Esophagus muscularis mucosa (tissue), 4 donors: ENCODE results near the gene SHH. TPM values are rescaled to one million over a fixed set of nuclear protein-coding genes. Genes with fewer than 3 reads are reported as not detected.

Source experiments
- DNase-seq: peaks from one replicate; pipeline ENCODE4 v3.0.0-alpha.2; 2017; ENCODE audit errors: extremely low spot score
- H3K27ac ChIP-seq, 4 donors: fragments of 200-600 bp; sonication (generic); replicated peaks in 1 of 4; 1 replicate in 3 of 4; 2 replicates in 1 of 4; pipeline ENCODE4 v1.5.1; 2016 to 2019; ENCODE audit warnings: mild to moderate bottlenecking in 1 of 4
- H3K27me3 ChIP-seq, 4 donors: fragments of 200-600 bp; sonication (generic); one replicate each; pipeline versions ENCODE4 v1.5.1 to v1.6.0; 2016 to 2019
- H3K36me3 ChIP-seq, 4 donors: fragments of 200-600 bp; sonication (generic); one replicate each; pipeline ENCODE4 v1.5.1; 2016 to 2019
- H3K4me1 ChIP-seq, 4 donors: fragments of 200-600 bp; sonication (generic); one replicate each; pipeline ENCODE4 v1.5.1; 2016 to 2019
- H3K4me3 ChIP-seq, 4 donors: fragments of 200-600 bp; sonication (generic); 1 replicate in 2 of 4; 2 replicates in 2 of 4; pipeline ENCODE4 v1.5.1; 2016 to 2019; ENCODE audit warnings: mild to moderate bottlenecking in 4 of 4, moderate library complexity in 1 of 4
- H3K9me3 ChIP-seq, 4 donors: fragments of 200-600 bp; sonication (generic); 1 replicate in 3 of 4; 2 replicates in 1 of 4; pipeline ENCODE4 v1.5.1; 2016 to 2019
- CTCF ChIP-seq, 3 experiments: fragments of 200-600 bp in 2 of 3; fragments of 450-650 bp in 1 of 3; sonication (generic) in 2 of 3; IDR thresholded peaks; one replicate each; pipeline ENCODE4 v1.5.1; 2017 to 2019; ENCODE audit warnings: antibody characterized with exemption in 3 of 3, mild to moderate bottlenecking in 2 of 3, moderate library complexity in 1 of 3
- EP300 ChIP-seq: sonication (generic); formaldehyde crosslinking; IDR thresholded peaks from one replicate; pipeline ENCODE4 v1.6.1; 2017; ENCODE audit warnings: antibody characterized with exemption
- POLR2A ChIP-seq: fragments of 450-650 bp; IDR thresholded peaks from one replicate; pipeline ENCODE4 v1.6.1; 2017; ENCODE audit warnings: antibody characterized with exemption, moderate library complexity, mild to moderate bottlenecking, low read depth
- POLR2AphosphoS5 ChIP-seq, 2 donors: sonication (generic); formaldehyde crosslinking; IDR thresholded peaks; one replicate each; pipeline ENCODE4 v1.6.1; 2017; ENCODE audit warnings: antibody characterized with exemption in 2 of 2
- WGBS: methylation state at CpG from one replicate; pipeline ENCODE4 v1.1.5; 2018; 5-methylcytosine and 5-hydroxymethylcytosine counted together
- intact Hi-C: fragments of 100-400 bp; cut with DNase I; formaldehyde crosslinking; loops from one replicate; pipeline ENCODE4 v1.15.1; 2023
- total RNA-seq, 4 donors: library from RNA; depleted of rRNA; stranded (reverse); fragments of >200 nt; gene quantifications; one replicate each; pipeline versions ENCODE4 v1.1.0 to v1.2.1, GENCODE V29; 2016

Gene SHH
- total RNA-seq, 4 donors from 2014 or later = not detected

DNA sequence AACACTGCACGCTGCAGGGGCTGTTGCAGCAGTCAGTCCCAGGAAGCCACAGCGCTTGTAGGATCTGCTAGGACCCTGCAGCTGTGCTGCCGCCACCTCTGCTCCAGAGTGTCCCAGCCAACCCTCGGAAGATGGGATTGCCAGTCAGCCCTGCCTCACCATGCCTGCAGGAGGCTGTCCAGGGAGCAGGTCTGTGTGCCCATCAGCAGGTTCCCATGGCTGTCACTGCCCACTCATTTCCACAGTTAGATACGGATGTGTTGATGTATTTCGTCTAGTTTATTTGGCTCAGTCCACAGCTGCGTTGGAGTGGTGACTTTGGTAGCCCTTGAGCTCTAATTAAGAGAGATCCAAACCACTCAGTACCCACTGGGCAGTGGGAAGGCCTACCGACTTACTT lies 35.7 kb downstream of the SHH start:
- Histone ChIP-seq H3K4me1 (no peaks in the 10 kb centered on the region), H3K27ac (no peak overlapping the region), H3K27me3 (no peaks in the 10 kb centered on the region), H3K36me3 (peaks cover 52 to 99% (median 84%) of the 10 kb centered on the region in 4 donors), H3K4me3 (no peak overlapping the region), H3K9me3 (no peaks in the 10 kb centered on the region)
- DNase-seq = no peak
- 88% methylated on average over 8 of the region's 8 CpGs for WGBS
- TF ChIP-seq CTCF (IDR thresholded peaks at IDR 0.05) = no peak
- no peak for TF ChIP-seq POLR2AphosphoS5 (IDR thresholded peaks at IDR 0.05)
- TF ChIP-seq POLR2A = no peak
- TF ChIP-seq EP300 = no peak
- intact Hi-C loops = no loop called here

- 88% methylated on average over 7 of the region's 7 CpGs for WGBS
- Histone ChIP-seq H3K27ac (no peak overlapping the region), H3K4me3 (no peak overlapping the region), H3K27me3 (no peaks in the 10 kb centered on the region), H3K36me3 (peaks cover 57 to 99% (median 75%) of the 10 kb centered on the region in 4 donors), H3K4me1 (no peaks in the 10 kb centered on the region), H3K9me3 (no peaks in the 10 kb centered on the region)
- no peak for DNase-seq
- intact Hi-C loops = no loop called here
- TF ChIP-seq POLR2A (no peak), CTCF (IDR thresholded peaks at IDR 0.05) (no peak), POLR2AphosphoS5 (IDR thresholded peaks at IDR 0.05) (no peak), EP300 (no peak)
Observed at GRCh38 chr7:155775691-155776090, 36.6 kb downstream of the SHH start.

DNA sequence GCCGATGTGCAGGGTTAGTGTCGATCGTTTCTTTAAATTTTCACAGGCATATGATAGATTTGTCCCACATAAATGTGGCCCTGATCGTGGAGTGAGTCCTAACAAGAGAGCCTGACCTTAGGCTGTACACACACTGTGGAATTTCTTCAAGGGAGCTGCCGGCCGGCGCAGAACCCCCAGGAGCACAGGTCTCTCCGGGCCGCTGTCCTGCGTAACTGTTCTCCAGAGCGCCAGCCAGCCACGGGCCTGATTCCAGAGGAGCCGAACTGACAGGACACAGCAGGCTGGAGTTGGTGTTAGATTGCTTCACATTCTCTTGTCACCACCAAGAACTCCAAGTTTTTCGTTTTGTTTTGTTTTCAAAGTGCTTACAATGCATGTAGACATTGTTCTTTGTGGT lies 37.3 kb downstream of the SHH start:
- H3K27ac ChIP-seq = no peak overlapping the region
- no peaks in the 10 kb centered on the region for H3K9me3 ChIP-seq
- H3K4me1 ChIP-seq = no peaks in the 10 kb centered on the region
- no peak for DNase-seq
- no peak for TF ChIP-seq POLR2A
- no peak for TF ChIP-seq EP300
- TF ChIP-seq POLR2AphosphoS5 (IDR thresholded peaks at IDR 0.05) = no peak
- no peak for TF ChIP-seq CTCF (IDR thresholded peaks at IDR 0.05)
- intact Hi-C loops = no loop called here
- H3K27me3 ChIP-seq = no peaks in the 10 kb centered on the region
- H3K4me3 ChIP-seq = no peak overlapping the region
- H3K36me3 ChIP-seq = peaks cover 60 to 99% (median 74%) of the 10 kb centered on the region in 4 donors
- WGBS = 93% methylated on average over 14 of the region's 14 CpGs

DNA sequence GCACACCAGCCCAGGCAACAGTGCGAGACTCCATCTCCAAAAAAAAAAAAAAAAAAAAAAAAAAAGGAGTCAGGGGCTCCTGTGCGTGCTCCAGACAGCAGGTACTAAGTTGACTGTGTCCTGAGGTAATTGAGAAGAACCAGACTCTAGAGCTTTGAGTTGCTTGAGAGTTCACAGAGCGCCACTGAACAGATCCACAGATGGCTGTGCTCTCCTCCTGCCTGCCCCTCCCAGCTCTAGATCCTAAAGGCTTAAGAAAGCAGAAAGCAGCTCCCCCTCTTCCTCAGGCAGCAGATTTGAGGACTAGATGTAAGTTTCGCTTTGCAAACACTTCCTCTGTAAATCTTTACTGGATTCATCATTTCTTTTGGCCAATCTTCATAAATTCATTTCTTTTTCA lies 38.7 kb downstream of the SHH start:
- Histone ChIP-seq H3K27me3 (no peaks in the 10 kb centered on the region), H3K36me3 (peaks cover 64 to 99% (median 78%) of the 10 kb centered on the region in 4 donors), H3K4me1 (peaks cover 0 to 4% (median 1%) of the 10 kb centered on the region in 4 donors), H3K27ac (no peak overlapping the region), H3K4me3 (no peak overlapping the region), H3K9me3 (no peaks in the 10 kb centered on the region)
- no peak for DNase-seq
- 87% methylated on average over 4 of the region's 4 CpGs for WGBS
- intact Hi-C loops = no loop called here
- no peak for TF ChIP-seq POLR2AphosphoS5 (IDR thresholded peaks at IDR 0.05)
- no peak for TF ChIP-seq CTCF (IDR thresholded peaks at IDR 0.05)

- intact Hi-C loops = no loop called here
- 86% methylated on average over 6 of the region's 6 CpGs for WGBS
- peaks cover 57 to 97% (median 74%) of the 10 kb centered on the region in 4 donors for H3K36me3 ChIP-seq
- H3K9me3 ChIP-seq = no peaks in the 10 kb centered on the region
- no peak overlapping the region for H3K4me3 ChIP-seq
- no peak for DNase-seq
- H3K27ac ChIP-seq = no peak overlapping the region
- H3K4me1 ChIP-seq = peaks cover 0 to 4% (median 1%) of the 10 kb centered on the region in 4 donors
- no peak for TF ChIP-seq CTCF (IDR thresholded peaks at IDR 0.05)
- no peak for TF ChIP-seq EP300
- no peak for TF ChIP-seq POLR2AphosphoS5 (IDR thresholded peaks at IDR 0.05)
- no peak for TF ChIP-seq POLR2A
- no peaks in the 10 kb centered on the region for H3K27me3 ChIP-seq
Observed at GRCh38 chr7:155770241-155770640, 42.0 kb downstream of the SHH start.
